Spleen (tissue), 7 donors: ENCODE data around the gene ESRRB.

Experiments
- CTCF ChIP-seq, 11 experiments: fragments of 200-600 bp in 7 of 11; fragments of 450-650 bp in 4 of 11; sonication (generic) in 4 of 11; IDR thresholded peaks in 8 of 11; conservative IDR thresholded peaks in 3 of 11; 1 replicate in 7 of 11; 2 replicates in 4 of 11; pipeline versions ENCODE4 v1.4.0 to v1.8.0; 2016 to 2021; ENCODE audit warnings: antibody characterized with exemption in 11 of 11, inconsistent platforms in 4 of 11, mild to moderate bottlenecking in 1 of 11
- POLR2A ChIP-seq, 3 donors: fragments of 450-650 bp; IDR thresholded peaks; one replicate each; pipeline ENCODE4 v1.5.1; 2017; ENCODE audit warnings: antibody characterized with exemption in 3 of 3, mild to moderate bottlenecking in 1 of 3
- POLR2AphosphoS5 ChIP-seq, 3 donors: sonication (generic); formaldehyde crosslinking; IDR thresholded peaks; one replicate each; pipeline ENCODE4 v1.5.1; 2017; ENCODE audit warnings: antibody characterized with exemption in 3 of 3
- donor health status: DM: no; HTN: no; CAD: no; lungs with moderate emphysema.
- donor health status: DM: no; HTN: no; CAD: no.
- donor health status: DM: no; HTN: no; CAD: no.

DNA sequence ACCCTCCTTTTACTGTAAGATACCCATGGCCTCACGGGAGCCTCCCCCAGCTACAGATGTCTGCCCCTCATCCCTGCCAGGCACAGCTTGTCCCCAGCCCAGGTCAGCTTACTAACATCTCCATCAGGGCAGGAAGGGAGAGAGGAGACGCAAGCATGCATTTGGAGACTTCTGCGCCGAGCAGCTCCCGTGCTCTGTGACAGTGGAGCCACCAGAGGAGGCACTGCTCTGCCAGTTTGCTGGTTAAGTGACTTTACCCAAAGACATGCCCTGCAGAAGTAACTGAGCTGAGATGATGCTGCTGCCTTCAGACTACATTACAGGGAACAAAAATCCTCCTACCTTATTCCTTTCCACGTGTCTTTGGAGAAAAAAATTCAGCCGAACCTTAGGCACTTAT, 133.4 kb downstream of the ESRRB start:
- no peak for TF ChIP-seq CTCF (IDR thresholded peaks at IDR 0.05 in 8 of 11, conservative IDR thresholded peaks at IDR 0.05 in 3 of 11)
- no peak for TF ChIP-seq POLR2A (IDR thresholded peaks at IDR 0.05)
- TF ChIP-seq POLR2AphosphoS5 (IDR thresholded peaks at IDR 0.05) = no peak
